Measurements from ENCODE around the gene SNAI3. TPM values are rescaled to one million over a fixed set of nuclear protein-coding genes. Genes with fewer than 3 reads are reported as not detected.

The SNAI3 gene
- total RNA-seq, 1 experiment from 2014 or later: 0.54 TPM

GRCh38 chr16:88691924-88692560 is 5.7 kb upstream of the SNAI3 start:
- Mint-ChIP-seq H3K27me3 (ENCODE audit: unreplicated experiment) (peaks cover 34% of the 10 kb centered on the region), H3K27ac (ENCODE audit: unreplicated experiment) (no peak overlapping the region), H3K4me1 (ENCODE audit: low read depth, unreplicated experiment) (peaks cover 14% of the 10 kb centered on the region), H3K9me3 (ENCODE audit: low read depth, unreplicated experiment) (no peaks in the 10 kb centered on the region), H3K36me3 (ENCODE audit: insufficient read depth, unreplicated experiment) (peaks cover 15% of the 10 kb centered on the region), H3K4me3 (ENCODE audit: low read depth, unreplicated experiment) (no peak overlapping the region)
- intact Hi-C loops (cut with micrococcal nuclease; ENCODE audit: unreplicated experiment): no loop called here
- CTCF ChIA-PET: no interaction called here
- no TSS peak for BruUV-seq (replicated peaks)
- TF ChIP-seq CTCF (IDR thresholded peaks at IDR 0.05; ENCODE audit: unreplicated experiment): no peak
- DNase-seq: no peak

GRCh38 chr16:88691129-88691813 is 5.0 kb upstream of the SNAI3 start:
- no peaks in the 10 kb centered on the region for H3K9me3 Mint-ChIP-seq (ENCODE audit: low read depth, unreplicated experiment)

GRCh38 chr16:88690341-88691128 is 4.2 kb upstream of the SNAI3 start:
- no peak for DNase-seq
- H3K27ac Mint-ChIP-seq (ENCODE audit: unreplicated experiment): no peak overlapping the region
- H3K27me3 Mint-ChIP-seq (ENCODE audit: unreplicated experiment): peaks cover 34% of the 10 kb centered on the region
- peaks cover 21% of the 10 kb centered on the region for H3K36me3 Mint-ChIP-seq (ENCODE audit: insufficient read depth, unreplicated experiment)
- TF ChIP-seq CTCF (IDR thresholded peaks at IDR 0.05; ENCODE audit: unreplicated experiment): no peak
- CTCF ChIA-PET: no interaction called here
- H3K9me3 Mint-ChIP-seq (ENCODE audit: low read depth, unreplicated experiment): no peaks in the 10 kb centered on the region
- no peak overlapping the region for H3K4me3 Mint-ChIP-seq (ENCODE audit: low read depth, unreplicated experiment)
- intact Hi-C loops (cut with micrococcal nuclease; ENCODE audit: unreplicated experiment): no loop called here
- peaks cover 14% of the 10 kb centered on the region for H3K4me1 Mint-ChIP-seq (ENCODE audit: low read depth, unreplicated experiment)
- BruUV-seq (replicated peaks): no TSS peak

More at GRCh38 chr16:88691129-88691813, 5.0 kb upstream of the SNAI3 start:
- Mint-ChIP-seq H3K27me3 (ENCODE audit: unreplicated experiment) (peaks cover 34% of the 10 kb centered on the region), H3K4me1 (ENCODE audit: low read depth, unreplicated experiment) (peaks cover 14% of the 10 kb centered on the region), H3K36me3 (ENCODE audit: insufficient read depth, unreplicated experiment) (peaks cover 16% of the 10 kb centered on the region), H3K27ac (ENCODE audit: unreplicated experiment) (no peak overlapping the region), H3K4me3 (ENCODE audit: low read depth, unreplicated experiment) (no peak overlapping the region)
- CTCF ChIA-PET: no interaction called here
- no TSS peak for BruUV-seq (replicated peaks)
- intact Hi-C loops (cut with micrococcal nuclease; ENCODE audit: unreplicated experiment): no loop called here
- TF ChIP-seq CTCF (IDR thresholded peaks at IDR 0.05; ENCODE audit: unreplicated experiment): no peak
- DNase-seq: no peak

- no peaks in the 10 kb centered on the region for H3K9me3 Mint-ChIP-seq (ENCODE audit: low read depth, unreplicated experiment)
- DNase-seq: peak; percentile 75
- TF ChIP-seq CTCF (IDR thresholded peaks at IDR 0.05; ENCODE audit: unreplicated experiment): no peak
- BruUV-seq (replicated peaks): no TSS peak
- intact Hi-C loops (cut with micrococcal nuclease; ENCODE audit: unreplicated experiment): no loop called here
- H3K4me1 Mint-ChIP-seq (ENCODE audit: low read depth, unreplicated experiment): peaks cover 14% of the 10 kb centered on the region
- peaks cover 18% of the 10 kb centered on the region for H3K36me3 Mint-ChIP-seq (ENCODE audit: insufficient read depth, unreplicated experiment)
- H3K4me3 Mint-ChIP-seq (ENCODE audit: low read depth, unreplicated experiment): no peak overlapping the region
- no peak overlapping the region for H3K27ac Mint-ChIP-seq (ENCODE audit: unreplicated experiment)
- CTCF ChIA-PET: interaction anchor here (0.7 kb wide), 1 partner anchor 66 kb away, joined by 5 read pairs; no protein-coding TSS in a partner anchor
- H3K27me3 Mint-ChIP-seq (ENCODE audit: unreplicated experiment): peaks cover 53% of the 10 kb centered on the region
Observed at GRCh38 chr16:88688013-88688778, 1.9 kb upstream of the SNAI3 start.
